Breast epithelium (tissue), 4 donors: ENCODE data around the gene ARL8A. TPM values are rescaled to one million over a fixed set of nuclear protein-coding genes. Genes with fewer than 3 reads are reported as not detected.
"Not testable (repeated sequence)": the region's sequence is repeated elsewhere in the genome, so short reads cannot be mapped to it uniquely, and the experiment has no call there.

Source experiments
- DNase-seq, 2 donors: peaks; one replicate each; pipeline ENCODE4 v3.0.0-alpha.2; 2019; ENCODE audit warnings: low spot score in 2 of 2
- H3K27ac ChIP-seq, 2 donors: fragments of 200-600 bp; sonication (generic) in 1 of 2; one replicate each; pipeline ENCODE4 v1.5.1; 2016 to 2019; ENCODE audit warnings: mild to moderate bottlenecking in 1 of 2
- H3K27me3 ChIP-seq, 2 donors: fragments of 200-600 bp; sonication (generic) in 1 of 2; one replicate each; pipeline versions ENCODE4 v1.5.1 to v1.6.0; 2017 to 2019; ENCODE audit warnings: control low read depth in 1 of 2, mild to moderate bottlenecking in 1 of 2
- H3K36me3 ChIP-seq: fragments of 200-600 bp; one replicate; pipeline ENCODE4 v1.5.1; 2019
- H3K4me1 ChIP-seq, 2 donors: fragments of 200-600 bp; sonication (generic); one replicate each; pipeline ENCODE4 v1.5.1; 2016 to 2019; ENCODE audit warnings: control low read depth in 1 of 2
- H3K4me3 ChIP-seq, 3 donors: fragments of 200-600 bp; sonication (generic); 1 replicate in 2 of 3; 2 replicates in 1 of 3; pipeline ENCODE4 v1.5.1; 2016 to 2019; ENCODE audit warnings: mild to moderate bottlenecking in 3 of 3, moderate library complexity in 2 of 3
- H3K9me3 ChIP-seq, 2 donors: fragments of 200-600 bp; sonication (generic) in 1 of 2; one replicate each; pipeline ENCODE4 v1.5.1; 2016 to 2019; ENCODE audit warnings: control low read depth in 1 of 2
- POLR2A ChIP-seq: fragments of 450-650 bp; IDR thresholded peaks from one replicate; pipeline ENCODE4 v1.6.1; 2016; ENCODE audit warnings: antibody characterized with exemption, mild to moderate bottlenecking, moderate library complexity
- POLR2AphosphoS5 ChIP-seq, 3 donors: sonication (generic); formaldehyde crosslinking; IDR thresholded peaks; one replicate each; pipeline ENCODE4 v1.6.1; 2017; ENCODE audit warnings: antibody characterized with exemption in 3 of 3
- intact Hi-C: fragments of 100-400 bp; cut with DNase I; formaldehyde crosslinking; loops from one replicate; pipeline ENCODE4 v1.15.1; 2023; ENCODE audit warnings: low total_unique reads
- total RNA-seq, 3 donors: library from RNA; depleted of rRNA; stranded (reverse); fragments of >200 nt; gene quantifications; one replicate each; pipeline ENCODE4 v1.1.0, GENCODE V29; 2016
- TF ChIP-seq, protein P1 (sequence below), 3 donors: fragments of 450-650 bp; IDR thresholded peaks; one replicate each; pipeline ENCODE4 v1.5.1; 2016 to 2017; ENCODE audit warnings: antibody characterized with exemption in 3 of 3, mild to moderate bottlenecking in 3 of 3, moderate library complexity in 3 of 3

The ARL8A gene
- total RNA-seq, 3 donors from 2014 or later, result 29.9 to 41.1 (median 34.7) TPM

DNA sequence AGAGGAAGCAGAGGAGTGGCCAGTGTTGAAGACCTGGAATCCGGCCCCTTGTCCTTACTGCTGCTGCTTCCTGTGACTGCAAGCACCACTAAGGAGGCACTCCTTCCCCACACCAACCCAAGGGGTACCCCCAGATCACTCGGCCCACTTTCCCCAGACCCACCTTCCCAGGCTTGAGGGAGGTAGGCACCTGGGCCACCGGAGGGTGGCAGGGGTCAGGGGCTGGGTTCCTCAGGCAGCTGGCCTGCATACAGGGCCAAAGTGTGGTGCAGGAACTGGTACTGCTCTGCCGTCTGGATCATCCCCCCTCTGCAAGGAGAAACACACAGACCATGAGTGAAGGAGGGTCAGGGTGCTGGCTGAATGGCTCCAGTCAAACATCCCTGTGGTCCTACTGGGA, 3.9 kb upstream of the ARL8A start:
- H3K4me3 ChIP-seq, result no peak overlapping the region
- TF ChIP-seq POLR2A (no peak), POLR2AphosphoS5 (IDR thresholded peaks at IDR 0.05) (no peak)
- TF ChIP-seq, protein P1, sequence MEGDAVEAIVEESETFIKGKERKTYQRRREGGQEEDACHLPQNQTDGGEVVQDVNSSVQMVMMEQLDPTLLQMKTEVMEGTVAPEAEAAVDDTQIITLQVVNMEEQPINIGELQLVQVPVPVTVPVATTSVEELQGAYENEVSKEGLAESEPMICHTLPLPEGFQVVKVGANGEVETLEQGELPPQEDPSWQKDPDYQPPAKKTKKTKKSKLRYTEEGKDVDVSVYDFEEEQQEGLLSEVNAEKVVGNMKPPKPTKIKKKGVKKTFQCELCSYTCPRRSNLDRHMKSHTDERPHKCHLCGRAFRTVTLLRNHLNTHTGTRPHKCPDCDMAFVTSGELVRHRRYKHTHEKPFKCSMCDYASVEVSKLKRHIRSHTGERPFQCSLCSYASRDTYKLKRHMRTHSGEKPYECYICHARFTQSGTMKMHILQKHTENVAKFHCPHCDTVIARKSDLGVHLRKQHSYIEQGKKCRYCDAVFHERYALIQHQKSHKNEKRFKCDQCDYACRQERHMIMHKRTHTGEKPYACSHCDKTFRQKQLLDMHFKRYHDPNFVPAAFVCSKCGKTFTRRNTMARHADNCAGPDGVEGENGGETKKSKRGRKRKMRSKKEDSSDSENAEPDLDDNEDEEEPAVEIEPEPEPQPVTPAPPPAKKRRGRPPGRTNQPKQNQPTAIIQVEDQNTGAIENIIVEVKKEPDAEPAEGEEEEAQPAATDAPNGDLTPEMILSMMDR (IDR thresholded peaks at IDR 0.05), result no peak

DNA sequence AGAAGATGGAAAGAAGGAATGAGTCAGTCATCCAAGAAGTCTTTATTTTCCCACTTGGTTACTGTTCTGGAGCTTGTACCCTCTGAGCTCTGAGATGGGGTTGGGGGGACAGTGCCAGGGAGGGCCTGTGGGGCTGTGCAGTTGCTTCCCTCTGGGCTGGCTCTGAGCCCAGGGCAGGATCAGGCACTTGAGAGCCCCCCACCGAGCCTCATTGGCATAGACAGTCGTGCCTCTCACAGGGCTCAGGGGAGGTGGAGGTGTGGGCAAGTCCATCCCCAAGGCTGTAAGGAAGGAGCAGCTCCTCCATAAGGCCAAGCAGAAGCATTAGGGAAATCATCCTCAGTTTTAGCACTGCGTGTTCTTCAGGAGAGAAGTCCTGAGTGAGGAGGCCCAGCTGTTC, 2.5 kb upstream of the ARL8A start:
- Histone ChIP-seq H3K4me1 (peaks cover 0 to 6% of the 10 kb centered on the region in 2 donors), H3K9me3 (no peaks in the 10 kb centered on the region), H3K36me3 (no peaks in the 10 kb centered on the region), H3K4me3 (no peak overlapping the region), H3K27me3 (no peaks in the 10 kb centered on the region), H3K27ac (no peak overlapping the region)
- intact Hi-C loops, result no loop called here
- no peak for DNase-seq
- TF ChIP-seq POLR2AphosphoS5 (IDR thresholded peaks at IDR 0.05), result no peak
- no peak for TF ChIP-seq POLR2A
- TF ChIP-seq, protein P1 (IDR thresholded peaks at IDR 0.05), result no peak

More for the DNA sequence above, 3.9 kb upstream of the ARL8A start:
- Histone ChIP-seq H3K36me3 (no peaks in the 10 kb centered on the region), H3K27me3 (no peaks in the 10 kb centered on the region), H3K27ac (no peak overlapping the region), H3K4me1 (no peaks in the 10 kb centered on the region), H3K9me3 (no peaks in the 10 kb centered on the region)
- no peak for DNase-seq
- intact Hi-C loops, result no loop called here

DNA sequence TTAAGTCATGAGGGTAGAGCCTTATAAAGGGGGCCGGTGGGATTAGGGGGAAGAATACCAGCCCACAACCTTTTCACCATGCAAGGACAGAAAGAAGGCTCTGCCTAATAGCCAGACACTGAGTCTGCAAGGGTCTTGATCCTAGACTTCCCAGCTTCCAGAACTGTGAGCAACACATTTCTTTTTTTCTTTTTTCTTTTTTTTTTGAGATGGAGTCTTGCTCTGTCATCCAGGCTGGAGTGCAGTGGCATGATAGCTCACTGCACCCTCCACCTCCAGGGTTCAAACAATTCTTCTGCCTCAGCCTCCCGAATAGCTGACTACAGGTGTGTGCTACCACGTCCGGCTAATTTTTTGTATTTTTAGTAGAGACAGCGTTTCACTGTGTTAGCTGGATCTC, 1.7 kb upstream of the ARL8A start:
- Histone ChIP-seq H3K36me3 (no peaks in the 10 kb centered on the region), H3K27ac (no peak overlapping the region), H3K4me1 (peaks cover 0 to 6% of the 10 kb centered on the region in 2 donors), H3K27me3 (no peaks in the 10 kb centered on the region), H3K4me3 (no peak overlapping the region), H3K9me3 (no peaks in the 10 kb centered on the region)
- intact Hi-C loops, result no loop called here
- TF ChIP-seq POLR2AphosphoS5 (IDR thresholded peaks at IDR 0.05) (no peak), POLR2A (no peak)
- TF ChIP-seq, protein P1 (IDR thresholded peaks at IDR 0.05), result no peak
- no peak for DNase-seq

DNA sequence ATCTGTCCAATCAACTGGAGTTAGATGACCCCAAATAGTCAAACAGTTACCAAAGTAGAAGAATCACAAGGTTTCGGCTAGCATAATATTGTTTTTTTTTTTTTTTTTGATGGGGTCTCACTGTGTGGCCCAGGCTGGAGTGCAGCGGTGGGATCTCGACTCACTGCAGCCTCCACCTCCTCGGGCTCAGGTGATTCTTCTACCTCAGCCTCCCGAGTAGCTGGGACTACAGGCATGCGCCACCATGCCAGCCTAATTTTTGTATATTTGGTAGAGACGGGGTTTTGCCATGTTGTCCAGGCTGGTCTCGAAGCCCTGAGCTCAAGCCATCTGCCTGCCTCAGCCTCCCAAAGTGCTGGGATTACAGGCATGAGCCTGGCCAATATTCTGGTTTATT, 1.2 kb upstream of the ARL8A start:
- H3K27me3 ChIP-seq, H3K9me3 ChIP-seq, H3K4me1 ChIP-seq, H3K36me3 ChIP-seq, DNase-seq, intact Hi-C loops, H3K4me3 ChIP-seq: not testable (repeated sequence)
- H3K27ac ChIP-seq, result peak overlapping the region; percentile 92 to 98

DNA sequence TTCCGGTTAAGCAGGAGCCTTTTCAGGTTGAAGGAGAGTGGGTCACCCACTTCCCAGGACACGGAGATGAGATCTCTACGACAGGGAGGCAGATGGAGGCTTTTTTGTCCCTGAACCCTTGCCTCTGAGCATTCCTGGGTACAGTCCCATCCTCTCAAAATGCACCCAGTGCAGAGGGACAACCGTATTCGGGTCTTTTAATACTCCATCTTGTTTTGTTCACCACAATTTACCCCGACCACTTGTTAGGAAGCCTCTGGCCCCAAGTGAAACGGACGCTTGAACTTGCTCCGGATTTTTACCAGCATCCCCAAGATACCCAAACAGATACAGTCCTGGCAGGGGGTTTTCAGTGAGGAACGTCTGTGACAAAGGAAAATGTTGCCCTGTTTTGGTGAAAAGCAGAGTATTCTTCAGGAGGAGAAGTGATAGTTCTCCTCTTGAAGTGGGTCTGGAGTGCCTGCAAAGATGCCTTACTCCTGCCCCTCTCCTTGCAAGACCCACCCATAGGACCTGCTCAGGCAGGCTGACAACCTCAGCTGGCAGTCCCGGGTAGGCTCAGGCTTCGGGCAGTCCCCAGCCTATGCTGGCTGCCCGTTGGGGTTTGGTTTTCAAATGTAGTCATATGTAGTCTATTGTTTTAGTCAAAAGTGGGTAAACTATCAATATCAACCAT, 669 bp upstream of the ARL8A start:
- Histone ChIP-seq H3K27me3 (no peaks in the 10 kb centered on the region), H3K27ac (peak overlapping the region; percentile 92 to 98)
- intact Hi-C loops, result no loop called here

More for the DNA sequence above, 669 bp upstream of the ARL8A start:
- Histone ChIP-seq H3K9me3 (no peaks in the 10 kb centered on the region), H3K4me1 (peaks cover 0 to 6% of the 10 kb centered on the region in 2 donors), H3K36me3 (no peaks in the 10 kb centered on the region), H3K4me3 (peak overlapping the region; percentile 90 to 98 (median 95))
- DNase-seq, result no peak
- no peak for TF ChIP-seq POLR2A
- TF ChIP-seq, protein P1 (IDR thresholded peaks at IDR 0.05), result no peak
- no peak for TF ChIP-seq POLR2AphosphoS5 (IDR thresholded peaks at IDR 0.05)
